Measurements from ENCODE around the gene PMPCA.

DNA sequence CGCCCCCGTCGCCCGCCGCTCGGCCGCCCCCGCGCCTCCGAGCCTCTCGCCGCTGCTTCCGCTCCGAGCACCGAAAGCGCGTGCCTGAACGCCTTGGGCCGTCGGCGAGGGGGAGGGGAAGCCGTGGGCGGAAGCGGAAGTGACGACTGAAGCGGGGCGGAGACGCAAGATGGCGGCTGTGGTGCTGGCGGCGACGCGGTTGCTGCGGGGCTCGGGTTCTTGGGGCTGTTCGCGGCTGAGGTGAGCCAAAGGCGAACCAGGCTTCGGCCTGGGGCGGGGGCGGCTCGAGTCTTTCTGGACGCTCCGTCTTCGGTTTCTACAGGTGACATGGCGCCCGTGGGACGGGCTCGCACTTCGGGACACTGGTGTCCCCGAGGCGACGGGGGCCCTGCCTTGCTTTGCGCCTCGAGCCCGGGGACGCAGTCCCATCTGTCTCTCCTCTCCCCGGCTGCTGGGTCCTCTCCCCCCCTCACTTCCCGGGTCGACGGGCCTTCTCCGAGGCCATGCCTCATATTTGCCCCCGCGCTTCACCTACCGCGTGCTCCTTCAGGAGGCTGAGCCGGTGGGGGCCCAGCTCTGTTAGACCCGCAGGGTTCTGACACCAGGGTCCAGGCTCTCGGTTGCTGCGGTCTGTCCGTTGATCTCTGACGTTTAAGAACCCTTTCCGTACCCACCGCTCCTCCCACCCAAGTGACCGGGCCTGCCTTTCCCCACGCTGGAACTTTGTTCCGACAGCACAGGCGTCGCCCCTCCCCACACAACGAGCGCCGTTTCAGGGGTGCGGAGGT, at the start of gene PMPCA, which contains the start of gene ENTR1:
- TF ChIP-seq CTCF (IDR thresholded peaks at IDR 0.05) = peak in 1 of 3 experiments; percentile 15
- peak; percentile 87 for TF ChIP-seq POLR2A (IDR thresholded peaks at IDR 0.05; ENCODE audit: low read depth)
- peak; percentile 98 to 99 for TF ChIP-seq POLR2AphosphoS5 (IDR thresholded peaks at IDR 0.05)

Data from esophagus muscularis mucosa (tissue), 3 donors.